KOPT-K1 (cell line): ENCODE data around the gene CHN2.
"Not testable (repeated sequence)": the region's sequence is repeated elsewhere in the genome, so short reads cannot be mapped to it uniquely, and the experiment has no call there.

ENCODE experiments used
- H3K27ac ChIP-seq: fragments of 200-600 bp; sonication (generic); 2 replicates; pipeline ENCODE4 v1.5.1; 2016; ENCODE audit warnings: antibody characterized with exemption, mild to moderate bottlenecking, low read depth, low read length; ENCODE audit not compliant: poor library complexity, severe bottlenecking
- H3K36me3 ChIP-seq: fragments of 200-600 bp; sonication (generic); 2 replicates; pipeline ENCODE4 v1.5.1; 2017; ENCODE audit warnings: antibody characterized with exemption, mild to moderate bottlenecking, low read length, moderate library complexity; ENCODE audit not compliant: insufficient read depth
- H3K9me3 ChIP-seq: fragments of 200-600 bp; sonication (generic); 2 replicates; pipeline ENCODE4 v1.5.1; 2017; ENCODE audit warnings: antibody characterized with exemption, low read length, mild to moderate bottlenecking; ENCODE audit not compliant: insufficient read depth, poor library complexity, severe bottlenecking

Gene CHN2

DNA sequence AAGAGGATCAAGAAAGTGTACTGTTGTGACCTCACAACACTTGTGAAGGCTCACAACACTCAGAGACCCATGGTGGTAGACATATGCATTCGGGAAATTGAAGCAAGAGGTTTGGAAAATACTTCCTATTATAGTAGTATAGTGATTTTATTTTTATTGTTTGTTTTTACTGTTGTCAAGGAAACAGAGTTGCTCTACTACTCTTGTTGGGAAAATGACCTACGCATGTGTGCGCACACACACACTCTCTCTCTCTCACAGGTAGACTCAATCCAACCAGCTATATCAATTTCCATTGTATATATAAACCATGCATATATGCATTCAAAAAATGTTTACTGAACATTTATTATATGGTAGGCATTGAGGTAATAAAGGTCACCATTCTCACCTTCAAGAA lies 305.4 kb downstream of the CHN2 start:
- H3K9me3 ChIP-seq = no peaks in the 10 kb centered on the region
- H3K36me3 ChIP-seq = peaks cover 50% of the 10 kb centered on the region
- no peak overlapping the region for H3K27ac ChIP-seq

DNA sequence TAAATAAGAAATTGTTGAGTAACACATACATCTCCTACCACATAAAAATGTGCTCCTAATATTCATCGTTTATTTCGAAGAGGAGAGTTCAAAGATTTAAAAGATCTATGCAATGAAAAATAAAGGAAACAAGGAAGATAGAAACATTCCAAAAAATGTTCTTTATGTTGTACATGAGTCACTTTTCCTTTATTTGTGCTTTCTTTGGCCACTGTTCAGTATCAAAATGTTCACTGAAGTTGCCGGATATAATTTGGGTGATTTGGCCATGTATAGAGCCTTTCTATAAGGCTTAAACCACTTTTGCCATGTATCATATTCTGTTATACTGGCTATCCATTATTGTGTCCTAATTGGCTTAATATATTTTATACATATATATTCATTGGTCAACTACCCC lies 306.1 kb downstream of the CHN2 start:
- no peaks in the 10 kb centered on the region for H3K9me3 ChIP-seq
- H3K27ac ChIP-seq = no peak overlapping the region
- peaks cover 58% of the 10 kb centered on the region for H3K36me3 ChIP-seq

DNA sequence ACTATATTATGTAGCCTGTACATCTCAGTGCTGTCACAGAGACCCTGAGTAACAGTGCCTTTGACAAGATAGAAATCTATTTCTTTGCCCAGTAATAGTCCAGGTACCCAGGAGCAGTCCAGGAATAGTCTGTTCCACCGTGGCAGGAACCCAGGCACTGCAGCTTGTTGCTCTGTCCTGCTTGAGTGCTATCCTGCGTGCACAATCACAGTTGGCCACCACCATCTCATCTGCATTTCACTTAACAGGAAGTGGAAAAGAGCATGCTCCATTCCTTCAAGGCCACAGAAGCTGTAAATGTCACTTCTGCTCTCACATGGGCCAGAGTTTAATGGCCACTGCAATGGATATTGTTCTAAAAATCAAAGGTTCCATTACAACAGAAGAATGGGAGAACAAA lies 307.6 kb downstream of the CHN2 start:
- Histone ChIP-seq H3K36me3 (peaks cover 58% of the 10 kb centered on the region), H3K27ac (no peak overlapping the region), H3K9me3 (no peaks in the 10 kb centered on the region)

DNA sequence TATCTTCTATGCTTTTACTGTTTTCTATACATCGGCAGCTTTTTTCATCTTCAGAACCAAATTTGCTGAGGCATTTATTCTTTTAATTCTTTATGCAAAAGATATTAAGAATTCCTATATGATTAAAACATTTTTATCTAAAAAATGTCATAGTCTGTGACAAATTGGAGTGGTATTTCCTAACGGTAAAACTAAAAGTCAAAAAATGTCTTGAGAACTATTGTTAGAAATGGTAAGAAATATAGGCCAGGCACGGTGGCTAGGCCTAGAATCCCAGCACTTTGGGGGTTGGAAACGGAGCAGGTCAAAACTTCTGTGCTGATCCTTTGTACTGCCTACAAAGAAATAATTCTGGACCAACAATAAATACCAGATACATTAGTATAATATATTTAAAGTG lies 311.4 kb downstream of the CHN2 start:
- H3K27ac ChIP-seq = no peak overlapping the region
- H3K36me3 ChIP-seq = peaks cover 73% of the 10 kb centered on the region
- no peaks in the 10 kb centered on the region for H3K9me3 ChIP-seq

DNA sequence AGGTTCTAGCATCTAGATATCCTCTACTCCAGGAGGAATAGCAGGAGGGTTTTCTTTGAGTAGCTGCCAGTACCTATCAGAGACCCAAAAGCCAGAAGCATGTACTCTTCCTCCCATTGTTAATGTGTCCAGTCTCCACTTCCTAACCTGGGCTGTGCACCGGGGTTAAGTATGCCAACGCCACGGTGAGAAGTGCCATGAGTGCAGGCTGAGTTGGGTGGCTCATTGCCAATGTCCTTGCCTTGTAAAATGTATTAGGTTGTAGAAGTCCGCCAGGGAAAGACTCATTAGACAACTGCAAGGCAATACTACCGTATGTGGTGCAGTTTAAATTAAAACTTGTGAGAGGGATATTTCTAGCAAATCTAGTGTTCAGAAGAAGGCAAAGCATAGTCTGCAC lies 314.0 kb downstream of the CHN2 start:
- Histone ChIP-seq H3K36me3 (peaks cover 78% of the 10 kb centered on the region), H3K27ac (no peak overlapping the region), H3K9me3 (no peaks in the 10 kb centered on the region)

DNA sequence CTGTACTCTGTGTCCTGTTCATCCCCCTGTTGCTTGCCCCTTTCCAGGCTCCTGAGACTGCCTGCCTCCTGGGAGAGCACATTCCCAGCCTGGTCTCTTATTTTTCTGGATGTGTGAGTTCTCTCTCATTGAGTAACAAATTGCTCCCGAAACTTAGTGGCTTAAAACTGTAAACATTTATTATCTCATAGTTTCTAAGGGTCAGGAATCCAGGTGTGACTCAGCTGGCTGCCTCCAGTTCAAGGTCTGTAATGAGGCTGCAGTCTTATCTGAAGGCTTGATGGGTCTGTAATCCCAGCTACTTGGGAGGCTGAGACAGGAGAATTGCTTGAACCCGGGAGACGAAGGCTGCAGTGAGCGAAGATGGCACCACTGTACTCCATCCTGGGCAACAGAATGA lies 315.5 kb downstream of the CHN2 start:
- H3K27ac ChIP-seq = no peak overlapping the region
- H3K36me3 ChIP-seq = peaks cover 72% of the 10 kb centered on the region
- H3K9me3 ChIP-seq = no peaks in the 10 kb centered on the region

DNA sequence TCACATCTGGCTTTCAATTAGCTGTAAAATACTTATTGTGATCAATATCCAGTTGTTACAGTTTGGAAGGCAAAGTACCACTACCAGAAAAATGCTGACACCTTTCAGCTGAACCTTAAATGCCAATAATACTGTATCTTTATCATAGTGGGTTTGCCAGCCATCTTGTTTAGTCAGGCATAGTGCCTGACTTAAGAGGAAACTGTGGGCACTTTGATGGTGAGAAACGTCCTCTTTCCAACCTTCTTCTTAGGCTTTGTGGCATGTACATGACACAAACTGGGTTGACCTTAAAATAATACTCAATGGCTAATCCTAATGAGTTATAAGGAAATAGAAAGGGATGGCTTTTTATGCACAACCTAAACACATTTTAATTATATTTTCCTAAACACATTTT lies 316.8 kb downstream of the CHN2 start:
- Histone ChIP-seq H3K9me3 (no peaks in the 10 kb centered on the region), H3K27ac (no peak overlapping the region), H3K36me3 (peaks cover 61% of the 10 kb centered on the region)

DNA sequence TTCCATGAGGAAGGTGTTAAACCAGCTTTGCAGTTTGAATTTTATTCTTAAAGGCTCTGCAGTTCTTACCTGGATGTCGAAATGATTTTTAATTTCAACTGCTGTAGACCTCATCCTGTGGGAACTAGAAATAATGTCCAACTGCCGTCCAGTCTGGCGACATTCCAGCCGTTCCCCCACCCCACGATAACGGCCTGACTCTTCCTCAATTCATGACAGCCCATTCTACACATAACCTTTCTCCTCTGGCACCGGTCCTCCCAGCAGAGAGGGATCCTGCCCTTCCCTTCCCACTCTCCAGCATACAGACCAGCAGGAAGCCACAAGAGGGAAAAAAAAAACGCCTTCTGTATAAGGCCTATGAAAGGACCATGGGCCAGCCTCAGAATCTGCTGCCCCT lies 317.3 kb downstream of the CHN2 start:
- H3K36me3 ChIP-seq = peaks cover 56% of the 10 kb centered on the region
- H3K27ac ChIP-seq = no peak overlapping the region
- H3K9me3 ChIP-seq = no peaks in the 10 kb centered on the region

DNA sequence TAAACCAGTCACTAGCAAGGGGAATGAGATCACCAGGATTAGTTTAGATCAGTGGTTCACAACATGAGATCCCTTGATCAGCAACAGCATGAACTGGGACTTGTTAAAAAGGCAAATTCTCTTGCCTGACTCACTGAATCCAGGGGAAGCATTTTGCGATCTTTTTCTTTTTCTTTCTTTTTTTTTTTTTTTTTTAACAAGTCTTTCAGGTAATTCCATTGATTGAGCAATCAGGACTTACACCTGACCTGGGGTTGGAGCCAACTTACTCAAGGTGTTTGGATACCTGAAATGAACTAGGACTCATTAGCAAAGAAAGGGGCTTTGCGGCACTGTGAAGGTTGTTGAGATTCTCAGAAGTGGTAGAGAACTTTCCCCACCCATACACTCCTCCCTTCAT lies 321.9 kb downstream of the CHN2 start:
- Histone ChIP-seq H3K9me3 (peaks cover 6% of the 10 kb centered on the region), H3K27ac (no peak overlapping the region), H3K36me3 (peaks cover 23% of the 10 kb centered on the region)

DNA sequence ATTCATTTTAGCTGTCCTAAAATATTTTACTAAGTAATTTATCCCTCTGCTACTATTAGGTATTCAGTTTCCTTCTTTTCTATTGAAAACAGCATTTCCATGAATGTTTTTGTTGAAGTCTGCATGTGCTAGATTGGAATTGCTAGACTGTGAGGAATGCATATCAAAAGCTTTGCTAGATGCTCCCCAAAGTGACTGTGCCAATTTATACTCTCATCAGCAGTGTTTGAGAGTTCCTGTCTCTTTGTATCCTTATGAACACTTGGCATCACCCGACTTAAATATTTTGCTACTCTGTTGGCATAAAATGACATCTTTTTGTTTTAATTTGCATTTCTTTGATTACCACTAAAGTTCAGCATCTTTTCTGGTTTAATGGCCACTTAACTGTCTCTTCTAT lies 324.0 kb downstream of the CHN2 start:
- H3K9me3 ChIP-seq = peaks cover 12% of the 10 kb centered on the region
- no peak overlapping the region for H3K27ac ChIP-seq
- H3K36me3 ChIP-seq = peaks cover 4% of the 10 kb centered on the region; the same call in 1 of the 2 replicates

DNA sequence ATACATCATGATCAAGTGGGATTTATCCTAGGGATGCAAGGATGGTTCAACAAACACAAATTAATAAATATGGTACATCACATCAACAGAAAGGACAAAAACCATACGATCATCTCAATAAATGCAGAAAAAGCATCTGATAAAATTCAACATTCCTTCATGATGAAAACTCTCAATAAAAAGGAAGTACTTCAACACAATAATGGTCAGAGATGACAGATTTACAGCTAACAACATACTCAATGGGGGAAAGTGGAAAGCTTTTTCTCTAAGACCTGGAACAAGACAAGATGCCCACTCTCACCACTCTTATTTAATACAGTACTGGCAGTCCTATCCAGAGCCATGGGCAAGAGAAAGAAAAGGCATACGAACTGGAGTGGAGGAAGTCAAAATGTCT lies 329.2 kb downstream of the CHN2 start:
- Histone ChIP-seq H3K9me3 (peaks cover 12% of the 10 kb centered on the region), H3K27ac (no peak overlapping the region), H3K36me3 (no peaks in the 10 kb centered on the region)

DNA sequence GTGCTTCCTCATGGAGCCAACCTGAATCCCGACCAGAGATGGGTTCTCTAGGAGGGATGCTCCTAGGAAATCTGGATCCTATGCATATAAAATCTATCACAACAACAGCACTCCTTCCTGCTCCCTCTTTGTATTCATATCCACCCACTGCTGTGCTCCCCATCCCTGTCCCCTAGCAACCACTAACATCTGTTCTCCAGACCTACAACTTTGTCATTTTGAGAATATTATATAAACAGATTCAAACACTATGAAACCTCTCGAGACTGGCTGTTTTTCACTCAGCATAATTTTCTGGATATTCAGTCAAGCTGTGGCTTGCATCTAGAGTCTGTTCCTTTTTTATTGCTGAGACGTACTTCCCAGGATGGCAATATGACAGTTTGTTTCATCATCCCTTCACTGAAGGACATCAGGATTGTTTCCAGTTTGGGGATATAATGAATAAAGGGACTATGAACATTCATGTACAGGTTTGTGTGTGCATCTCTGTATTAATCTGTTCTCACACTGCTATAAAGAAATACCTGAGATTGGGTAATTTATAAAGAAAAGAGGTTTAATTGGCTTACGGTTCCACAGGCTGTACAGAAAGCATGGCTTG lies 333.0 kb downstream of the CHN2 start:
- Histone ChIP-seq H3K36me3 (no peaks in the 10 kb centered on the region), H3K9me3 (no peaks in the 10 kb centered on the region), H3K27ac (no peak overlapping the region)

DNA sequence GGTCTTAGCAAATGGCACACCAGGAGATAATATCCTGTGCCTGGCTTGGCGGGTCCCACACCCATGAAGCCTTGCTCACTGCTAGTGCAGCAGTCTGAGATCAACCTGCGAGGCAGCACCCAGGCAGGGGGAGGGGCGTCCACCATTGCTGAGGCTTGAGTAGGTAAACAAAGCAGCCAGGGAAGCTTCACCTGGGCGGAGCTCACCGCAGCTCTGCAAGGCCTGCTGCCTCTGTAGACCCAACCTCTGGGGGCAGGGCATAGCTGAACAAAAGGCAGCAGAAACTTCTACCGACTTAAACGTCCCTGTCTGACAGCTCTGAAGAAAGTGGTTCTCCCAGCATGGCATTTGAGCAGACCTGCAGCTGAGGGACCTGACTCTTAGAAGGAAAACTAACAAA lies 334.0 kb downstream of the CHN2 start:
- H3K36me3 ChIP-seq, H3K27ac ChIP-seq, H3K9me3 ChIP-seq: not testable (repeated sequence)
